Endothelial cell of umbilical vein (primary cell): Measurements from ENCODE around the gene SPATA45. TPM values are rescaled to one million over a fixed set of nuclear protein-coding genes. Genes with fewer than 3 reads are reported as not detected.

Experiments
- BruUV-seq: library from RNA; stranded (reverse); fragments of 400-500 nt; replicated peaks from 2 replicates; lab custom pipeline; 2021; lab: Mats Ljungman, UMichigan
- CTCF ChIA-PET: fragments of 300-600, 350-600 bp; sonication (Branson Sonifier 250); formaldehyde crosslinking; loops from one replicate; lab custom pipeline; 2021; ENCODE audit warnings: antibody characterized with exemption, inconsistent platforms; lab: Charles Lee
- POLR2A ChIA-PET: fragments of 300-600, 350-600 bp; sonication (Branson Sonifier 250); formaldehyde crosslinking; loops from one replicate; lab custom pipeline; 2021; ENCODE audit warnings: antibody characterized with exemption, inconsistent platforms; lab: Charles Lee
- DNase-seq: peaks from one replicate; pipeline ENCODE4 v3.0.0-alpha.2; 2011; ENCODE audit warnings: low read depth, low spot score
- FAIRE-seq: peaks from 2 replicates; lab custom pipeline; 2011; peaks lifted over from hg19 to GRCh38; lab: Jason Lieb, UNC
- H2AFZ ChIP-seq: 2 replicates; pipeline ENCODE4 v1.6.0; 2012; ENCODE audit warnings: low read depth, low read length, control low read depth, inconsistent platforms
- H3K27ac ChIP-seq: 2 replicates; pipeline ENCODE4 v1.5.1; 2011; ENCODE audit warnings: low read depth, mild to moderate bottlenecking, control low read depth, low read length, moderate library complexity; ENCODE audit not compliant: insufficient read depth
- H3K27me3 ChIP-seq, 2 experiments: 2 replicates each; pipeline versions ENCODE4 v1.6.0 to v1.6.1; 2011; ENCODE audit warnings: low read length in 2 of 2, mixed read lengths in 1 of 2; ENCODE audit not compliant: control insufficient read depth in 2 of 2, insufficient read depth in 2 of 2
- H3K36me3 ChIP-seq, 2 experiments: 2 replicates in 1 of 2; 3 replicates in 1 of 2; pipeline ENCODE4 v1.5.1; 2011; ENCODE audit warnings: low read length in 2 of 2, mild to moderate bottlenecking in 1 of 2, moderate library complexity in 1 of 2; ENCODE audit not compliant: control insufficient read depth in 2 of 2, insufficient read depth in 2 of 2; ENCODE audit errors: extremely low read depth in 1 of 2
- H3K4me1 ChIP-seq: 3 replicates; pipeline ENCODE4 v1.5.1; 2011; ENCODE audit warnings: mild to moderate bottlenecking, low read length; ENCODE audit not compliant: control insufficient read depth, insufficient read depth; ENCODE audit errors: extremely low read depth
- H3K4me2 ChIP-seq: 2 replicates; pipeline ENCODE4 v1.6.1; 2011; ENCODE audit warnings: low read length, control low read depth, mixed read lengths; ENCODE audit not compliant: insufficient read depth
- H3K4me3 ChIP-seq, 3 experiments: fragments of 200-600 bp in 1 of 3; sonication (generic), shearing (Covaris generic) in 1 of 3; replicated peaks in 1 of 3; 2 replicates each; pipeline ENCODE4 v1.5.1; 2011 to 2016; ENCODE audit warnings: control low read depth in 3 of 3, low read length in 3 of 3, mild to moderate bottlenecking in 2 of 3, inconsistent platforms in 1 of 3, low read depth in 1 of 3, moderate library complexity in 1 of 3; ENCODE audit not compliant: insufficient read depth in 1 of 3
- H3K79me2 ChIP-seq: 2 replicates; pipeline ENCODE4 v1.6.0; 2012; ENCODE audit warnings: low read length, inconsistent platforms; ENCODE audit not compliant: control insufficient read depth, insufficient read depth
- H3K9ac ChIP-seq: replicated peaks from 2 replicates; pipeline ENCODE3; 2011; ENCODE audit warnings: low read length, control low read depth; ENCODE audit not compliant: insufficient read depth; ENCODE audit errors: extremely low read depth
- H3K9me1 ChIP-seq: replicated peaks from 3 replicates; pipeline ENCODE4 v1.6.0; 2011; ENCODE audit warnings: mild to moderate bottlenecking, low read length; ENCODE audit not compliant: control insufficient read depth, insufficient read depth; ENCODE audit errors: extremely low read depth
- H3K9me3 ChIP-seq: replicated peaks from 2 replicates; pipeline ENCODE4 v1.5.1; 2012; ENCODE audit warnings: low read length, inconsistent platforms; ENCODE audit not compliant: control insufficient read depth, insufficient read depth
- H4K20me1 ChIP-seq: replicated peaks from 2 replicates; pipeline ENCODE3; 2011; ENCODE audit warnings: mild to moderate bottlenecking, low read length; ENCODE audit not compliant: control insufficient read depth, insufficient read depth; ENCODE audit errors: extremely low read depth
- EZH2 ChIP-seq: IDR thresholded peaks from 2 replicates; pipeline ENCODE4 v1.6.1; 2012; ENCODE audit warnings: borderline replicate concordance, low read depth, mild to moderate bottlenecking, moderate library complexity, low read length, inconsistent platforms; ENCODE audit not compliant: severe bottlenecking
- FOS ChIP-seq: IDR thresholded peaks from 2 replicates; pipeline ENCODE4 v1.6.1; 2011; ENCODE audit warnings: mild to moderate bottlenecking, low read length, moderate library complexity, borderline replicate concordance; ENCODE audit not compliant: insufficient read depth
- GATA2 ChIP-seq: IDR thresholded peaks from 2 replicates; pipeline ENCODE4 v1.7.0; 2011; ENCODE audit warnings: low read depth, mild to moderate bottlenecking, moderate library complexity, mixed read lengths, low read length; ENCODE audit not compliant: insufficient read length, insufficient read depth
- JUN ChIP-seq: IDR thresholded peaks from 2 replicates; pipeline ENCODE4 v1.6.1; 2011; ENCODE audit warnings: borderline replicate concordance, low read depth; ENCODE audit not compliant: insufficient read length, insufficient read depth
- MAX ChIP-seq: IDR thresholded peaks from 2 replicates; pipeline ENCODE4 v1.6.1; 2011; ENCODE audit not compliant: insufficient read depth, insufficient read length
- MYC ChIP-seq: IDR thresholded peaks from one replicate; pipeline ENCODE4 v1.6.1; 2011; ENCODE audit warnings: mild to moderate bottlenecking, low read depth, low read length
- POLR2A ChIP-seq: IDR thresholded peaks from 2 replicates; pipeline ENCODE4 v1.6.1; 2012; ENCODE audit warnings: low read depth, mild to moderate bottlenecking, control low read depth, low read length
- POLR2AphosphoS5 ChIP-seq: IDR thresholded peaks from 2 replicates; pipeline ENCODE4 v1.6.1; 2012; ENCODE audit warnings: low read depth, mild to moderate bottlenecking, control low read depth, low read length, moderate library complexity; ENCODE audit not compliant: insufficient read depth
- dilution Hi-C: fragments of 300-500 bp; cut with MboI; formaldehyde crosslinking; loops from one replicate; pipeline ENCODE4 v1.15.0; 2019; ENCODE audit warnings: low sequenced_read_pairs; ENCODE audit not compliant: extremely low pct_ligation_motif_present
- intact Hi-C: fragments of 100-400 bp; cut with micrococcal nuclease; formaldehyde crosslinking; loops from one replicate; pipeline ENCODE4 v1.10.0; 2022
- polyA plus RNA-seq, 4 experiments: library from polyadenylated mRNA; depleted of rRNA in 3 of 4; stranded (reverse) in 3 of 4; unstranded in 1 of 4; fragments of >200 nt; gene quantifications; 2 replicates each; pipeline versions ENCODE4 v1.2.1 to v1.2.3, GENCODE V29; 2011 to 2012; ENCODE audit warnings: missing spikeins in 1 of 4
- total RNA-seq: library from RNA; stranded (reverse); gene quantifications from 2 replicates; pipeline ENCODE4 v1.2.3, GENCODE V29; 2021
- TF ChIP-seq, protein P1 (sequence below), 2 donors: IDR thresholded peaks; 1 replicate in 1 of 2; 2 replicates in 1 of 2; pipeline ENCODE4 v1.5.1; 2011; ENCODE audit warnings: low read length in 2 of 2, mild to moderate bottlenecking in 2 of 2, moderate library complexity in 2 of 2, control low read depth in 1 of 2, inconsistent platforms in 1 of 2, low read depth in 1 of 2; ENCODE audit not compliant: insufficient read depth in 1 of 2; ENCODE audit errors: extremely low read depth in 1 of 2

SPATA45 gene
- total and polyA plus RNA-seq, 2 donors (not counting 3 experiments of a cell fraction or from before 2014, with no cell fraction given), result not detected

- Histone ChIP-seq H3K27me3 (no peaks in the 10 kb centered on the region), H2AFZ (no peak overlapping the region), H3K4me1 (no peaks in the 10 kb centered on the region), H3K9me3 (no peaks in the 10 kb centered on the region), H3K4me3 (no peak overlapping the region), H3K4me2 (no peak overlapping the region), H3K27ac (no peak overlapping the region), H3K9ac (no peak overlapping the region), H3K9me1 (no peaks in the 10 kb centered on the region), H3K36me3 (no peaks in the 10 kb centered on the region), H4K20me1 (no peaks in the 10 kb centered on the region), H3K79me2 (peaks cover 3% of the 10 kb centered on the region)
- BruUV-seq, result no TSS peak
- dilution Hi-C loops, result no loop called here
- CTCF ChIA-PET, result no interaction called here
- DNase-seq (no peak), FAIRE-seq (no peak)
- TF ChIP-seq GATA2 (no peak), MYC (no peak), JUN (no peak), POLR2A (no peak), POLR2AphosphoS5 (no peak), MAX (no peak), FOS (no peak), EZH2 (no peak)
- TF ChIP-seq, protein P1, sequence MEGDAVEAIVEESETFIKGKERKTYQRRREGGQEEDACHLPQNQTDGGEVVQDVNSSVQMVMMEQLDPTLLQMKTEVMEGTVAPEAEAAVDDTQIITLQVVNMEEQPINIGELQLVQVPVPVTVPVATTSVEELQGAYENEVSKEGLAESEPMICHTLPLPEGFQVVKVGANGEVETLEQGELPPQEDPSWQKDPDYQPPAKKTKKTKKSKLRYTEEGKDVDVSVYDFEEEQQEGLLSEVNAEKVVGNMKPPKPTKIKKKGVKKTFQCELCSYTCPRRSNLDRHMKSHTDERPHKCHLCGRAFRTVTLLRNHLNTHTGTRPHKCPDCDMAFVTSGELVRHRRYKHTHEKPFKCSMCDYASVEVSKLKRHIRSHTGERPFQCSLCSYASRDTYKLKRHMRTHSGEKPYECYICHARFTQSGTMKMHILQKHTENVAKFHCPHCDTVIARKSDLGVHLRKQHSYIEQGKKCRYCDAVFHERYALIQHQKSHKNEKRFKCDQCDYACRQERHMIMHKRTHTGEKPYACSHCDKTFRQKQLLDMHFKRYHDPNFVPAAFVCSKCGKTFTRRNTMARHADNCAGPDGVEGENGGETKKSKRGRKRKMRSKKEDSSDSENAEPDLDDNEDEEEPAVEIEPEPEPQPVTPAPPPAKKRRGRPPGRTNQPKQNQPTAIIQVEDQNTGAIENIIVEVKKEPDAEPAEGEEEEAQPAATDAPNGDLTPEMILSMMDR (IDR thresholded peaks at IDR 0.05; ENCODE audit: extremely low read depth in 1 of 2, insufficient read depth in 1 of 2, low read depth in 1 of 2, low read length in 2 of 2), result no peak
- intact Hi-C loops, result no loop called here
- POLR2A ChIA-PET, result no interaction called here
These were observed 6.2 kb upstream of the SPATA45 start for GRCh38 chr1:212853658-212854057.
